K562 (cell line): ENCODE measurements around the gene KRT72. TPM values are rescaled to one million over a fixed set of nuclear protein-coding genes. Genes with fewer than 3 reads are reported as not detected.

ENCODE experiments used
- CTBP1 ChIP-seq: fragments of 450-650 bp; IDR thresholded peaks from 2 replicates; pipeline ENCODE4 v1.6.1; 2016; ENCODE audit warnings: borderline replicate concordance
- HDAC8 ChIP-seq: fragments of 450-650 bp; IDR thresholded peaks from 2 replicates; pipeline ENCODE4 v1.6.1; 2016; ENCODE audit warnings: mild to moderate bottlenecking, missing genetic modification characterization, moderate library complexity, missing compliant biosample characterization
- NFYB ChIP-seq: IDR thresholded peaks from 2 replicates; pipeline ENCODE4 v1.6.1; 2011; ENCODE audit warnings: mild to moderate bottlenecking, moderate library complexity; ENCODE audit not compliant: insufficient read length; ENCODE audit errors: extremely low read depth
- PYGO2 ChIP-seq: fragments of 450-650 bp; IDR thresholded peaks from 2 replicates; pipeline ENCODE4 v1.6.1; 2016; ENCODE audit warnings: mild to moderate bottlenecking, missing genetic modification characterization, moderate library complexity, missing compliant biosample characterization
- RBM25 ChIP-seq: fragments of 200-400 bp; formaldehyde crosslinking; IDR thresholded peaks from 2 replicates; pipeline ENCODE4 v1.6.1; 2018; ENCODE audit warnings: low read length, low read depth, moderate library complexity; ENCODE audit not compliant: severe bottlenecking
- THAP12 ChIP-seq: fragments of 250-450 bp; sonication (Bioruptor Pico); IDR thresholded peaks from 2 replicates; pipeline ENCODE4 v1.9.0; 2021; ENCODE audit warnings: mild to moderate bottlenecking, inconsistent platforms
- USF1 ChIP-seq: sonication (generic); formaldehyde crosslinking; IDR thresholded peaks from 2 replicates; pipeline ENCODE4 v1.9.0; 2022; ENCODE audit warnings: mild to moderate bottlenecking, missing genetic modification reagents
- YBX1 ChIP-seq: fragments of 450-650 bp; IDR thresholded peaks from 2 replicates; pipeline ENCODE4 v1.7.1; 2016; ENCODE audit warnings: mild to moderate bottlenecking
- ZNF316 ChIP-seq: fragments of 450-650 bp; IDR thresholded peaks from 2 replicates; pipeline ENCODE4 v1.6.1; 2016
- ZNF766 ChIP-seq: fragments of 200-800 bp; sonication (Bioruptor generic); conservative IDR thresholded peaks from 2 replicates; pipeline ENCODE4 v1.6.1; 2016; ENCODE audit warnings: missing genetic modification characterization, missing compliant biosample characterization
- polyA plus RNA-seq, 8 experiments: library from polyadenylated mRNA; depleted of rRNA in 4 of 8; stranded (reverse) in 5 of 8; unstranded in 3 of 8; fragments of >200 nt; fragmentation: Nextera tagmentation in 2 of 8; fragmentation: Illumina TruSeq in 1 of 8; extraction: Ambion mirVana in 2 of 8; extraction: Trizol in 1 of 8; gene quantifications; 2 replicates each; pipeline versions ENCODE4 v1.2.1 to v1.2.3, GENCODE V29; 2011 to 2014; ENCODE audit warnings: inconsistent platforms in 1 of 8, missing spikeins in 1 of 8
- total RNA-seq, 7 experiments: library from RNA; depleted of rRNA in 6 of 7; stranded (reverse); fragments of >200 nt in 6 of 7; fragmentation: Illumina TruSeq in 2 of 7; extraction: Trizol in 2 of 7; gene quantifications; 2 replicates each; pipeline versions ENCODE4 v1.2.1 to v1.2.3, GENCODE V29; 2011 to 2021; ENCODE audit warnings: low replicate concordance in 1 of 7
- TF ChIP-seq, protein P1 (sequence below): fragments of 450-650 bp; formaldehyde crosslinking; conservative IDR thresholded peaks from 2 replicates; pipeline ENCODE4 v1.4.0; 2022; ENCODE audit warnings: mild to moderate bottlenecking, missing genetic modification characterization

KRT72 gene
- total and polyA plus RNA-seq, 9 of the 15 experiments (the other 6 are each of a cell fraction or from before 2014, with no cell fraction given), result not detected

GRCh38 chr12:52604859-52605258 lies 3.6 kb upstream of the KRT72 start (continued):
- TF ChIP-seq HDAC8 (tag) (0 out of 2 replicates have a peak, but pooled peaks have one; percentile 38), RBM25 (peak; percentile 52), THAP12 (CRISPR knock-in tag) (no peak), USF1 (CRISPR knock-in tag) (peak; percentile 90), ZNF316 (no peak), PYGO2 (tag) (no peak), NFYB (peak; percentile 92), YBX1 (no peak), ZNF766 (CRISPR knock-in tag) (no peak), CTBP1 (no peak)
- TF ChIP-seq, protein P1, sequence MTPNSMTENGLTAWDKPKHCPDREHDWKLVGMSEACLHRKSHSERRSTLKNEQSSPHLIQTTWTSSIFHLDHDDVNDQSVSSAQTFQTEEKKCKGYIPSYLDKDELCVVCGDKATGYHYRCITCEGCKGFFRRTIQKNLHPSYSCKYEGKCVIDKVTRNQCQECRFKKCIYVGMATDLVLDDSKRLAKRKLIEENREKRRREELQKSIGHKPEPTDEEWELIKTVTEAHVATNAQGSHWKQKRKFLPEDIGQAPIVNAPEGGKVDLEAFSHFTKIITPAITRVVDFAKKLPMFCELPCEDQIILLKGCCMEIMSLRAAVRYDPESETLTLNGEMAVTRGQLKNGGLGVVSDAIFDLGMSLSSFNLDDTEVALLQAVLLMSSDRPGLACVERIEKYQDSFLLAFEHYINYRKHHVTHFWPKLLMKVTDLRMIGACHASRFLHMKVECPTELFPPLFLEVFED (CRISPR knock-in tag), result no peak
- TF ChIP-seq, all 486 proteins: peak for 14
